Endodermal cell (in vitro differentiated cells): ENCODE measurements around the gene SEMA4F. TPM values are rescaled to one million over a fixed set of nuclear protein-coding genes. Genes with fewer than 3 reads are reported as not detected.
A peak's percentile ranks its signal among the peaks of the same experiment; 100 is the strongest.

Experiments used
- DNase-seq: peaks from one replicate; pipeline ENCODE4 v3.0.0-alpha.2; 2017
- H3K27ac ChIP-seq: 2 replicates; pipeline ENCODE4 v1.5.1; 2013; ENCODE audit warnings: mild to moderate bottlenecking, low read depth, low read length, moderate library complexity
- H3K27me3 ChIP-seq: 2 replicates; pipeline ENCODE4 v1.6.1; 2013; ENCODE audit warnings: mild to moderate bottlenecking, low read length, moderate library complexity; ENCODE audit not compliant: insufficient read depth, control insufficient read depth, poor library complexity, severe bottlenecking
- H3K36me3 ChIP-seq: 2 replicates; pipeline ENCODE4 v1.7.0; 2013; ENCODE audit warnings: mild to moderate bottlenecking, low read length, moderate library complexity; ENCODE audit not compliant: control insufficient read depth, insufficient read depth
- H3K4me1 ChIP-seq: one replicate; pipeline ENCODE4 v1.7.0; 2013; ENCODE audit warnings: low read length; ENCODE audit not compliant: control insufficient read depth, insufficient read depth
- H3K4me3 ChIP-seq: 2 replicates; pipeline ENCODE4 v1.5.1; 2013; ENCODE audit warnings: mild to moderate bottlenecking, low read length, moderate library complexity
- H3K9ac ChIP-seq: 2 replicates; pipeline ENCODE4 v1.6.1; 2013; ENCODE audit warnings: mild to moderate bottlenecking, low read length, moderate library complexity; ENCODE audit not compliant: poor library complexity, severe bottlenecking; ENCODE audit errors: extremely low read depth
- H3K9me3 ChIP-seq: 2 replicates; pipeline ENCODE4 v1.6.1; 2013; ENCODE audit warnings: mild to moderate bottlenecking, low read length, moderate library complexity; ENCODE audit not compliant: control insufficient read depth
- H3K27ac Mint-ChIP-seq: 2 replicates; pipeline ENCODE4 v1.8.0; 2020; ENCODE audit warnings: mixed read lengths
- H3K27me3 Mint-ChIP-seq: 2 replicates; pipeline ENCODE4 v1.8.0; 2021; ENCODE audit warnings: mild to moderate bottlenecking, mixed read lengths; ENCODE audit not compliant: insufficient read depth
- H3K36me3 Mint-ChIP-seq: 2 replicates; pipeline ENCODE4 v1.8.0; 2020; ENCODE audit warnings: low read depth, mixed read lengths
- H3K4me1 Mint-ChIP-seq: 2 replicates; pipeline ENCODE4 v1.8.0; 2020; ENCODE audit warnings: mixed read lengths
- H3K4me3 Mint-ChIP-seq: 2 replicates; pipeline ENCODE4 v1.8.0; 2020; ENCODE audit warnings: mild to moderate bottlenecking, moderate library complexity, mixed read lengths
- H3K9me3 Mint-ChIP-seq: 2 replicates; pipeline ENCODE4 v1.8.0; 2020; ENCODE audit warnings: mild to moderate bottlenecking, mixed read lengths
- WGBS, 2 experiments: methylation state at CpG; one replicate each; pipeline versions ENCODE4 v1.1.5 to v1.1.7; 2013; ENCODE audit warnings: missing lambda C conversion rate in 2 of 2, mixed read lengths in 1 of 2; ENCODE audit not compliant: insufficient coverage in 1 of 2, insufficient read length in 1 of 2; 5-methylcytosine and 5-hydroxymethylcytosine counted together
- total RNA-seq, 2 donors: library from RNA; stranded (reverse); fragmentation: NEBNext Ultra II Directional in 1 of 2; extraction: Animal tissue kit (Norgen Biotek cat#: 25700) in 1 of 2; gene quantifications; 2 replicates in 1 of 2; 3 replicates in 1 of 2; pipeline ENCODE4 v1.2.1, GENCODE V29; 2021
- TF ChIP-seq, protein P1 (sequence below): fragments of 200-600 bp; sonication (generic); conservative IDR thresholded peaks from 2 replicates; pipeline ENCODE4 v1.5.0; 2021; ENCODE audit warnings: antibody characterized with exemption, mild to moderate bottlenecking

Gene SEMA4F
- total RNA-seq, 2 donors from 2014 or later: 7.0 to 10.1 TPM

GRCh38 chr2:74632209-74632938 is 21.7 kb upstream of the SEMA4F start:
- Mint-ChIP-seq H3K4me3 (no peak overlapping the region), H3K27me3 (peaks cover 5% of the 10 kb centered on the region), H3K27ac (peak overlapping the region; percentile 82), H3K36me3 (no peaks in the 10 kb centered on the region), H3K9me3 (no peaks in the 10 kb centered on the region), H3K4me1 (peaks cover 10% of the 10 kb centered on the region)
- Histone ChIP-seq H3K4me1 (no peaks in the 10 kb centered on the region), H3K36me3 (no peaks in the 10 kb centered on the region), H3K27me3 (peaks cover 11% of the 10 kb centered on the region), H3K27ac (no peak overlapping the region), H3K9ac (no peak overlapping the region), H3K4me3 (no peak overlapping the region), H3K9me3 (no peaks in the 10 kb centered on the region)
- DNase-seq: peak; percentile 81
- TF ChIP-seq, protein P1, sequence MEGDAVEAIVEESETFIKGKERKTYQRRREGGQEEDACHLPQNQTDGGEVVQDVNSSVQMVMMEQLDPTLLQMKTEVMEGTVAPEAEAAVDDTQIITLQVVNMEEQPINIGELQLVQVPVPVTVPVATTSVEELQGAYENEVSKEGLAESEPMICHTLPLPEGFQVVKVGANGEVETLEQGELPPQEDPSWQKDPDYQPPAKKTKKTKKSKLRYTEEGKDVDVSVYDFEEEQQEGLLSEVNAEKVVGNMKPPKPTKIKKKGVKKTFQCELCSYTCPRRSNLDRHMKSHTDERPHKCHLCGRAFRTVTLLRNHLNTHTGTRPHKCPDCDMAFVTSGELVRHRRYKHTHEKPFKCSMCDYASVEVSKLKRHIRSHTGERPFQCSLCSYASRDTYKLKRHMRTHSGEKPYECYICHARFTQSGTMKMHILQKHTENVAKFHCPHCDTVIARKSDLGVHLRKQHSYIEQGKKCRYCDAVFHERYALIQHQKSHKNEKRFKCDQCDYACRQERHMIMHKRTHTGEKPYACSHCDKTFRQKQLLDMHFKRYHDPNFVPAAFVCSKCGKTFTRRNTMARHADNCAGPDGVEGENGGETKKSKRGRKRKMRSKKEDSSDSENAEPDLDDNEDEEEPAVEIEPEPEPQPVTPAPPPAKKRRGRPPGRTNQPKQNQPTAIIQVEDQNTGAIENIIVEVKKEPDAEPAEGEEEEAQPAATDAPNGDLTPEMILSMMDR: peak; percentile 68
- WGBS, 2 experiments: 91 to 100% methylated on average over 1 to 3 of the region's 3 CpGs

DNA sequence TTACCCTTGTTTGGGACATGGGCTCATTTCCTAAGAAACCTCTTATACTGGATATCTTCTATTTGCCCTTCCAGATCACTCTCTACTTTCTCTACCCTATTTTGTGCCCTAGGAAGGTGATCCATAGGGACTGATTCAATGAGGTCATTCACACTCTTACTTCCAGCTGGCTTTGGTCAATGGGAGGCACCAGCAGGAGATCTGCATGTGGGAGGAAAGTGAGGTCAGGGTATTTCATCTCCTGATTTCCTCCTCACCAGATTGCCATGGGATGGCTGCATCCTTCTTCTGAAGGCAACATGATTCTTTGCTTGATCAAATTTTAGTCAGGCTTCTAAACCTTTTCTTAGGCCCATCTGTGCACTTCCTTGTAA is 21.1 kb upstream of the SEMA4F start:
- no peak overlapping the region for H3K27ac ChIP-seq
- H3K9ac ChIP-seq: no peak overlapping the region
- no peaks in the 10 kb centered on the region for H3K9me3 ChIP-seq
- no peaks in the 10 kb centered on the region for H3K9me3 Mint-ChIP-seq
- no peak overlapping the region for H3K4me3 Mint-ChIP-seq
- TF ChIP-seq, protein P1: no peak
- H3K36me3 Mint-ChIP-seq: no peaks in the 10 kb centered on the region
- peaks cover 5% of the 10 kb centered on the region for H3K27me3 Mint-ChIP-seq
- peak; percentile 76 for DNase-seq
- no peak overlapping the region for H3K27ac Mint-ChIP-seq
- no peak overlapping the region for H3K4me3 ChIP-seq
- H3K27me3 ChIP-seq: peaks cover 11% of the 10 kb centered on the region
- H3K4me1 Mint-ChIP-seq: peaks cover 10% of the 10 kb centered on the region
- no peaks in the 10 kb centered on the region for H3K4me1 ChIP-seq
- H3K36me3 ChIP-seq: no peaks in the 10 kb centered on the region

DNA sequence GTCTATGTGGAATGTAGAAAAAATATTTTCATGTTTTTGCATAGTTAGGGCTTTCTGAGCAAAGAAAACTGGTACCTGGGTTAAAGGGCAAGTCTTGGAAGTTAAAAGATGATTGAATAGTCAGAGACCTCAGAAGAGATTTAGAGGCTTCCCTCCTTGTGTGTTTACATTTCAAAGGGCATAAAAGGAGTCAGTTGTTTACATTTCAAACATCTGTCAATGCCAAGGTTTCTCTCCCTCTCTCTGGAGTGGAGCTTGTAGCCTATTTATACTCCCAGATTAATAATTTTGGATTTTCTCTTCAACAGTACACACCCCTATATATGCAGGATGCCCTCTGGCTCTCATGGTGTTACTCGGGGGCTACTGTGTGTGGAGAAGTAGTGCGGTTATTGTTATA is 14.5 kb upstream of the SEMA4F start:
- TF ChIP-seq, protein P1: no peak
- Histone ChIP-seq H3K36me3 (no peaks in the 10 kb centered on the region), H3K9ac (no peak overlapping the region), H3K27me3 (peaks cover 11% of the 10 kb centered on the region), H3K27ac (no peak overlapping the region), H3K9me3 (no peaks in the 10 kb centered on the region), H3K4me1 (no peaks in the 10 kb centered on the region), H3K4me3 (no peak overlapping the region)
- no CpG with 5 or more reads among the region's 2 CpGs for WGBS, 2 experiments
- H3K36me3 Mint-ChIP-seq: no peaks in the 10 kb centered on the region
- no peak overlapping the region for H3K27ac Mint-ChIP-seq
- H3K9me3 Mint-ChIP-seq: no peaks in the 10 kb centered on the region
- H3K4me3 Mint-ChIP-seq: no peak overlapping the region
- peaks cover 5% of the 10 kb centered on the region for H3K27me3 Mint-ChIP-seq
- no peak for DNase-seq
- no peaks in the 10 kb centered on the region for H3K4me1 Mint-ChIP-seq
